ENCODE measurements around the gene PIGZ. TPM values are rescaled to one million over a fixed set of nuclear protein-coding genes. Genes with fewer than 3 reads are reported as not detected.
A peak's percentile ranks its signal among the peaks of the same experiment; 100 is the strongest.

The PIGZ gene
- total RNA-seq, 1 donor: 4.0 TPM

GRCh38 chr3:196932600-196932999 lies 36.0 kb downstream of the PIGZ start:
- H3K36me3 ChIP-seq (ENCODE audit: insufficient read depth, low read length): peaks cover 75% of the 10 kb centered on the region
- no peak overlapping the region for H3K27ac ChIP-seq (ENCODE audit: low read depth, low read length)
- H4K20me1 ChIP-seq (ENCODE audit: insufficient read depth, low read length): no peaks in the 10 kb centered on the region
- H3K4me1 ChIP-seq (ENCODE audit: insufficient read depth, low read length): no peaks in the 10 kb centered on the region
- no peak overlapping the region for H2AFZ ChIP-seq (ENCODE audit: low read length)
- H3K79me2 ChIP-seq (ENCODE audit: insufficient read depth, low read length): peaks cover 6% of the 10 kb centered on the region
- H3K4me3 ChIP-seq (ENCODE audit: insufficient read depth, low read length): no peak overlapping the region
- no peak for TF ChIP-seq CTCF (IDR thresholded peaks at IDR 0.05; ENCODE audit: extremely low read depth, low read depth, low read length)
- no peaks in the 10 kb centered on the region for H3K27me3 ChIP-seq (ENCODE audit: insufficient read depth, low read length)
- H3K9me3 ChIP-seq (ENCODE audit: low read depth, low read length): no peaks in the 10 kb centered on the region
- no peak overlapping the region for H3K4me2 ChIP-seq (ENCODE audit: insufficient read depth, low read length)
- peak; percentile 27 for DNase-seq (ENCODE audit: insufficient read length, low spot score, missing footprints)

GRCh38 chr3:196931828-196932587 lies 36.6 kb downstream of the PIGZ start:
- no peak overlapping the region for H2AFZ ChIP-seq (ENCODE audit: low read length)
- peaks cover 69% of the 10 kb centered on the region for H3K36me3 ChIP-seq (ENCODE audit: insufficient read depth, low read length)
- no peak overlapping the region for H3K27ac ChIP-seq (ENCODE audit: low read depth, low read length)
- no peaks in the 10 kb centered on the region for H3K27me3 ChIP-seq (ENCODE audit: insufficient read depth, low read length)
- TF ChIP-seq CTCF (IDR thresholded peaks at IDR 0.05; ENCODE audit: extremely low read depth, low read depth, low read length): no peak
- H4K20me1 ChIP-seq (ENCODE audit: insufficient read depth, low read length): no peaks in the 10 kb centered on the region
- H3K79me2 ChIP-seq (ENCODE audit: insufficient read depth, low read length): peaks cover 2% of the 10 kb centered on the region
- H3K9me3 ChIP-seq (ENCODE audit: low read depth, low read length): no peaks in the 10 kb centered on the region
- H3K4me2 ChIP-seq (ENCODE audit: insufficient read depth, low read length): no peak overlapping the region
- peak; percentile 2 for DNase-seq (ENCODE audit: insufficient read length, low spot score, missing footprints)
- no peaks in the 10 kb centered on the region for H3K4me1 ChIP-seq (ENCODE audit: insufficient read depth, low read length)
- no peak overlapping the region for H3K4me3 ChIP-seq (ENCODE audit: insufficient read depth, low read length)

- H3K4me3 ChIP-seq (ENCODE audit: insufficient read depth, low read length): no peak overlapping the region
- no peak for TF ChIP-seq CTCF (IDR thresholded peaks at IDR 0.05; ENCODE audit: extremely low read depth, low read depth, low read length)
- no peak for DNase-seq (ENCODE audit: insufficient read length, low spot score, missing footprints)
Measured at GRCh38 chr3:196931157-196931556, 37.5 kb downstream of the PIGZ start.

GRCh38 chr3:196927571-196928453 lies 40.8 kb downstream of the PIGZ start:
- Histone ChIP-seq H3K36me3 (ENCODE audit: insufficient read depth, low read length) (peaks cover 38% of the 10 kb centered on the region), H3K27me3 (ENCODE audit: insufficient read depth, low read length) (no peaks in the 10 kb centered on the region), H3K27ac (ENCODE audit: low read depth, low read length) (no peak overlapping the region), H4K20me1 (ENCODE audit: insufficient read depth, low read length) (no peaks in the 10 kb centered on the region), H2AFZ (ENCODE audit: low read length) (no peak overlapping the region), H3K4me2 (ENCODE audit: insufficient read depth, low read length) (no peak overlapping the region), H3K4me3 (ENCODE audit: insufficient read depth, low read length) (no peak overlapping the region), H3K4me1 (ENCODE audit: insufficient read depth, low read length) (no peaks in the 10 kb centered on the region), H3K79me2 (ENCODE audit: insufficient read depth, low read length) (no peaks in the 10 kb centered on the region), H3K9me3 (ENCODE audit: low read depth, low read length) (no peaks in the 10 kb centered on the region)
- no peak for DNase-seq (ENCODE audit: insufficient read length, low spot score, missing footprints)
- TF ChIP-seq CTCF (IDR thresholded peaks at IDR 0.05; ENCODE audit: extremely low read depth, low read depth, low read length): no peak

More at GRCh38 chr3:196931157-196931556, 37.5 kb downstream of the PIGZ start:
- Histone ChIP-seq H3K27me3 (ENCODE audit: insufficient read depth, low read length) (no peaks in the 10 kb centered on the region), H3K9me3 (ENCODE audit: low read depth, low read length) (no peaks in the 10 kb centered on the region), H3K79me2 (ENCODE audit: insufficient read depth, low read length) (no peaks in the 10 kb centered on the region), H3K4me2 (ENCODE audit: insufficient read depth, low read length) (no peak overlapping the region), H3K27ac (ENCODE audit: low read depth, low read length) (no peak overlapping the region), H3K36me3 (ENCODE audit: insufficient read depth, low read length) (peaks cover 60% of the 10 kb centered on the region), H3K4me1 (ENCODE audit: insufficient read depth, low read length) (no peaks in the 10 kb centered on the region), H2AFZ (ENCODE audit: low read length) (no peak overlapping the region), H4K20me1 (ENCODE audit: insufficient read depth, low read length) (no peaks in the 10 kb centered on the region)
